DMS53 (cell line): Measurements from ENCODE around the gene INO80D.
A peak's percentile ranks its signal among the peaks of the same experiment; 100 is the strongest.
"Not testable (repeated sequence)": the region's sequence is repeated elsewhere in the genome, so short reads cannot be mapped to it uniquely, and the experiment has no call there.

Experiments
- DNase-seq: peaks from one replicate; lab custom pipeline; 2025; lab: John Stamatoyannopoulos, UW

INO80D gene, protein sequence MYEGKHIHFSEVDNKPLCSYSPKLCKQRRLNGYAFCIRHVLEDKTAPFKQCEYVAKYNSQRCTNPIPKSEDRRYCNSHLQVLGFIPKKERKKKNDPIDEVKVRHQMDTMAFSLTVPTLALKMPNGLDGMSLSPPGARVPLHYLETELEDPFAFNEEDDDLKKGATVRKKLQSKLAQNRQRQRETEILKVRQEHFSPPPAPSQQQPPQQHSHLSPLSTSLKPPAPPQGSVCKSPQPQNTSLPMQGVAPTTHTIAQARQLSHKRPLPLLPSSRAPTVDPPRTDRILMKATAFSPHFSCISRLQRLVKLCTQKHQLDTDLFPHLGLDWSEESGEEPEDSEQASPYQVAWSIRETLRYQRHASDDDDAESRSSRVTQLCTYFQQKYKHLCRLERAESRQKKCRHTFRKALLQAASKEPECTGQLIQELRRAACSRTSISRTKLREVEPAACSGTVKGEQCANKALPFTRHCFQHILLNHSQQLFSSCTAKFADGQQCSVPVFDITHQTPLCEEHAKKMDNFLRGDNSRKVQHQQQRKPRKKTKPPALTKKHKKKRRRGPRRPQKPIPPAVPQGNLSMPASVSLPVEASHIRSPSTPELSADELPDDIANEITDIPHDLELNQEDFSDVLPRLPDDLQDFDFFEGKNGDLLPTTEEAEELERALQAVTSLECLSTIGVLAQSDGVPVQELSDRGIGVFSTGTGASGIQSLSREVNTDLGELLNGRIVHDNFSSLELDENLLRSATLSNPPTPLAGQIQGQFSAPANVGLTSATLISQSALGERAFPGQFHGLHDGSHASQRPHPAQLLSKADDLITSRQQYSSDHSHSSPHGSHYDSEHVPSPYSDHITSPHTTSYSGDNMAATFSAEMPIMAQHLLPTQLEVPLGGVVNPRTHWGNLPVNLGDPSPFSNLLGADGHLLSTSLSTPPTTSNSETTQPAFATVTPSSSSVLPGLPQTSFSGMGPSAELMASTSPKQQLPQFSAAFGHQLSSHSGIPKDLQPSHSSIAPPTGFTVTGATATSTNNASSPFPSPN

DNA sequence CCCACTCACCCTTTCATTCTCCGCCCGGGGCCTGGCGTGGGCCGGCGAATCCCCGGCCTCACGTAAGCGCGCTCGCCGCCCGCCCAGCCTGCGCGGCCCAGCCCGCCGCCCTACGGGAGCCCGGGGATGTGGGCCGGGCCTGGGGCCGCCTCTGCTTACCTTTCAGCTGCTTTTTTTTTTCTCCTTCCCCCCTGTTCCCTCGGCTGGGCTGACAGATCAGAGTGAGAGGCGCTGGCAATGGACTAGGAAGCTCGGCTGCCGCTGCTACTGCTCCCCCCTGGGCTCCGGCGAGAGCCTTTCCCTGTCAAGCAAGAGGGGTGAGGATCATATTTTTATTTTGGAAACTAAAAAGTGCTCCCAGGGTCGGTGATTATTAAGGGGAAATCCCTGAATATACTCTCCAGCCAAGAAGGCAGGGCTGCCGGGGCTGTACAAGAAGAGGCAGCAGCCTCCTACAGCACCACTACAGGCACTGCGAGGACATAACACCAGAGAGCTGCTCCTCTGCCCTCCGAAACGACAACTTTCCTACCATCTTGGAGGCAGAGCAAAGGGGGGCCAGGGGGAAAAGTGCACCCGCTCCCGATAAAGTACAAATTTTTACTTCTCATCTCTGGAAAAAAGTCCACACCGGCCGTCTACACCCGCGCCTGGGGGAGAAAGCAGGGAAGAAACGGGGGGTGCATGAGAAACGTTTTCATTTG is at the start of gene INO80D:
Gene INO80D (minus strand): TSS at position 433 of the 704 bp plus-strand sequence. CDS start 23,158 bp downstream, outside the sequence.
- peak; percentile 93 for DNase-seq

DNA sequence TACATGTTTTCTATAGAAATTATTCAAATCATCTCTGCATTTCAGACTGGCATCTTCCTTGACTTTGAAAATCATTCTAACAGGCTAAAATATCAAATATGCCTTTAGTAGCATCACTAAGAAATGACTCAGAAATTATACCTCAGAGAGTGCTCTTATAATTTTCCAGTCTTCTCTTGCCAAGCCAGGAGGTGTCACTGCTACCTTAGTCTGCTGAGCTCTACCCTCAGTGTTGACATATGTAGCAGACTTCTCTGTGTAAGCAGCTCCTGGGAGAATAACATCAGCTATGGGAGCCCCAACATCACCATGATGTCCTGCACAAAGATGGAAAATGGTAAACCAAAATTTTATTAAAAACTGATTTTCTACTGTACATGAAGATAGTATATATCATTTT is 41.7 kb upstream of the INO80D start:
- DNase-seq, result peak; percentile 42

DNA sequence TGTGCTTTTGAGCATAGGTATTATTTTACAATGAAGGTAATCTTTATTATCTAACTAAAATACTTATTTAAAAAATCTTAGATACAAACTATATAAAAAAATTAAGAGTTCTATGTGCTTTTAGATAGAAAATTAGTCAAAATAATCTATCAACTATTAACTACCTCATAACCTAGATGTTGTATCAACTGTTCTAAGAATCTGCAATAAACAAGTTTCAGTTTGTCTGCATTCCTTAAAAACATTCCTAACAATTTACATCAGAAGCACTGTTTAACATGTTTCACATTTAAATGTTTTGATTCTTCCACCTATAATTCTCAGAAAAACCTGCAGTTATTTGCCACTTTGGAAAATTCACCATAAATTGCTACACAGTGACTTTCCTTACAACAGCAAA is 39.9 kb upstream of the INO80D start:
- no peak for DNase-seq

GRCh38 chr2:206122569-206122968 is 36.6 kb upstream of the INO80D start:
- not testable (repeated sequence) for DNase-seq

- DNase-seq, result no peak
These were observed 30.3 kb upstream of the INO80D start for GRCh38 chr2:206116278-206116677.

GRCh38 chr2:206115026-206115578 is 29.1 kb upstream of the INO80D start:
- no peak for DNase-seq

DNA sequence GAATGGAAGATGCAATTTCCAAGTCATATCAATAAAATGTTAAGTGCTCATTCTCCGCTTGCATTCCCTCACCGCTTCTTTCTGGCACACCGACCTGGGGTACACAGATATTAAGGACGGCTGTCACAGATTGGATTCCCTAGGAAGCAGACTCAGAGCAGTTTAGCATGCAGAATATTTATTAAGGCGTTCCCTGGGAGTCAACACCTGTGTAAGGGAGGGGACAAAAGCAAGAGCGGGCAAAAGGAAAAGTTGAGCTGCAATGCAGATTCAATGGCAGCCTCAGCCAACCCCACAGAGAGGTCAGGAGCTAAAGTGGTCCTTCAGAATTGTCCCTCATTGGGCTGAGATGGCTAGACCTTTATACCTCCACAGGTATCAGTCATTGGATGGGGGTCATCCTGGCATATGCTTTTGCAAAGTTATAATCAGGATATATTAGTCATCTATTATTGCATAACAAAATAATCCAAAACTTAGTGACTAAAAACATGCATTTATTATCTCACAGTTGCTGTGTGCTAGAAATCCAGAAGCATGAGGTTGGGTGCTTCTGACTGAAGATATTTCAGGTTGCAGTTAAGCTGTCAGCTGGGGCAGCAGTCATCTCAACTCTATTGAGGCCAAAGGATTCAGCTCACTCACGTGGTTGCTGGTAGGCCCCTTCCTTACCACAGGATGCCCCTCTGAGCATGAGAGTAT is 27.0 kb upstream of the INO80D start:
- DNase-seq, result no peak

DNA sequence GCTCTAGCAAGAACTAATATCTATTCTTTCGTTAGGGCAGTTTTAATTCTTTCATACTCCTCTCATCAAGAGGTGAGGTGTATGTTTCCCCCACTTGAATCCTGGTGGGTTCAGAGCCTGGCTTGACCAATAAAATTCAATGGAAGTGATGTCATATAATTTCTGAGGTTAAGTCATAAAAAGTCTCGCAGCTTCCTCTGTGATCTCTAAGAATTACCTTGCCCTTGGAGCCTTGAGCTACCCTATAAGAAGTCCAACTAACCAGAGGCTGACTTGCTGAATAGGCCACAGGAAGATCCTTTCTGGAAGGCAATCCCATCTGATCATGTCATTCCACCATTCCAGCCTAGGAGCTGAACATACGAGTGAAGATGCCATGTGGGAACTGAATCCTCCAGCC is 26.1 kb upstream of the INO80D start:
- DNase-seq, result no peak

- DNase-seq, result no peak
These were observed 22.7 kb upstream of the INO80D start for GRCh38 chr2:206108713-206109112.

GRCh38 chr2:206105541-206105940 is 19.6 kb upstream of the INO80D start:
- no peak for DNase-seq

- DNase-seq, result no peak
These were observed 19.1 kb upstream of the INO80D start for GRCh38 chr2:206105038-206105437.

GRCh38 chr2:206098872-206099271 is 12.9 kb upstream of the INO80D start:
- DNase-seq, result not testable (repeated sequence)

DNA sequence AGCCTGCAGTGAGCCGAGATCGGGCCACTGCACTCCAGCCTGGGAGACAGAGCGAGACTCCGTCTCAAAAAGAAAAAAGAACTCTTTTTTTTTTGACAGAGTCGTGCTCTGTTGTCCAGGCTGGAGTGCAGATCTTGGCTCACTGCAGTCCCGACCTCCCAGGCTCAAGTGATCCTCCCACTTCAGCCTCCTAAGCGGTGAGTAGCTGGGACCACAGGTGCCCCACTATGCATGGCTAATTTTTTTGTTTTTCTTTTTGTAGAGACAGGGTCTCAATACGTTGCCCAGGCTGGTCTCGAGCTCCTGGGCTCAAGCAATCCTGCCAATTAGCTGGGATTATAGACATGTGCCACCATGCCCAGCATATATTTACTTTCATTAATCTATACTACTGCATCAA is 12.5 kb upstream of the INO80D start:
- no peak for DNase-seq

GRCh38 chr2:206096876-206097275 is 10.9 kb upstream of the INO80D start:
- DNase-seq, result no peak

GRCh38 chr2:206095536-206096332 is 9.8 kb upstream of the INO80D start:
- peak; percentile 10 for DNase-seq

DNA sequence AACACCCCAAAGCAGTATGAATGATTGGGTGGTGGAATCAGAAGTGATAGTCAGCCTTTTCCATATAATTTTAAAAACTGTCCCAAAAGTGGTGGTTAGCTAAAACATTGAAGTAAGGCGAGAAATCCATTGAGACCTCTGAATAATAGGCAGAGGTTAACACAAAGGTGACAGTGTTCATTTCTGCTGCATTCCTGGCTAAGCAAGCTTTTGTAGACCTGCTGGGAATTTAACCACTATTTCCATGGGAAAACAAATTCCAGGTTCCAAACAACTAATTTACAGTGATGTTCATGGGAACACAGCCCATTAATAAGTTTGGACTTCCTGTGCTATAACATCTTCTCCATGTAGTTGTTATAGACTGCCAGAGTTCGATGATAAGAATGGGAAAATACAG is 6.3 kb upstream of the INO80D start:
- no peak for DNase-seq

DNA sequence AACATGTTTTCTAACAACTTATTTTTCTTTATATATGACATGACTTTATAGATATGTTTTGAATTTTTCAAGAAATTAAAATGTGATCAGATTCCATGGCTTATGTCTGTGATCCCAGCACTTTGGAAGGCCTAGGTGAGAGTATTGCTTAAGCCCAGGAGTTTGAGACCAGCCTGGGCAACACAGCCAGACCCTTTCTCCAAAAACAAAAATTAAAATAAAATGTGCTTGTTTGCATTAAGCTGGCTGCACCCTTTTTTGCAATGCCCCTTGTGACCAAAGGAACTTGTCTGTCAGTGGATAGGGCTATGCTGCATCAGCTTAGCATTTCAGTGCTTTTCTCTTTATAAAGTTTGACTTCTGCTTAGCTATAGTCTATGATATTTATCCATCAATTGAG is 2.3 kb upstream of the INO80D start:
- DNase-seq, result no peak

GRCh38 chr2:206086716-206087350 is 859 bp upstream of the INO80D start:
- DNase-seq, result peak; percentile 50

DNA sequence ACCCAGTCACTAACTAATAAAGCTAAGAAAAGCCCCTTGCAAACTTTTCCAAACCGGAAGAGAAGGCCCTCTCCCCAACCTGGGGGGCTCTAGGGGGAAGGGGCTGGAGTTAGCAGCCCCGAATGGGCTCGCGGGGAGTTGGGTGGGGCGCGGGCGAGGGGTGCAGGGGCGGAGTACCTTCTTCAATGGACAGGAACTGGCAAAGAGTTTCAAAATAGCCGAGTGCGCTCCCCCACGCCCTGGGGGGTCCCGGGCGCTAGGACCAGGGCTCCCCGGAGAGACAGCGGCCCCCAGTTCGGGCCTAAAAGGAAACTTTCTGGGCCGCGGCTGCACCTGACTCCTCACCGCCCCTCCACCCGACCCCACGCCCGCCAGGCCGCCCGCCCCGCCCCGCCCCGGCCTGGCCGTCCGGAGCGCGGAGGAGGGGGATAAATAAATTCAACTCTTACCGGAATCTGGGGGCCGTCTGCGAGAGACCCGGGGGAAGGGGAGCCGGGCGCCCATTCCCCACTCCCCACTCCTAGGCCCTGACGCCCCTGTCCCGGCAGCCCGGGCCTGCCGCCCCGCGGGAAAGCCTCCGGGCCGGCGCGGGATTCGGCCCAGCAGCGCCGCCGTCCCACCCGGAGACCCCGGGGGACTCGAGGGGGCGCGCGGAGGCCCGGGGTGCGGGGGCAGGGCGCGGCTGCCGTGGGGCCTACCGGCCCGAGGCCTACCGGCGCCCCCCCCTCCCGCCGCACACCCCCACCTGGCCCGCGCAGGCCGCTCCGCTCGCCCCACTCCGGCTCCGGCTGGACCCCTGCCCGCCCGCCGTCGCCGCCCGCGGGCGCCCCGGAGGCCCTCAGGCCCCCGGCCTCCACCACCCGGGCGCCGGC is 868 bp downstream of the INO80D start:
- peak; percentile 64 for DNase-seq
